ENCODE data around the gene SRSF8.
"Not testable (repeated sequence)": the region's sequence is repeated elsewhere in the genome, so short reads cannot be mapped to it uniquely, and the experiment has no call there.

The SRSF8 gene

GRCh38 chr11:95095858-95096587 is 29.3 kb downstream of the SRSF8 start:
- DNase-seq (ENCODE audit: low read depth, low spot score) = no peak

- no peak for DNase-seq (ENCODE audit: low read depth, low spot score)
Measured at GRCh38 chr11:95097209-95097608, 30.5 kb downstream of the SRSF8 start.

- DNase-seq (ENCODE audit: low read depth, low spot score) = no peak
Measured at GRCh38 chr11:95098826-95099225, 32.1 kb downstream of the SRSF8 start.

GRCh38 chr11:95100191-95100648 is 33.5 kb downstream of the SRSF8 start:
- DNase-seq (ENCODE audit: low read depth, low spot score) = no peak

DNA sequence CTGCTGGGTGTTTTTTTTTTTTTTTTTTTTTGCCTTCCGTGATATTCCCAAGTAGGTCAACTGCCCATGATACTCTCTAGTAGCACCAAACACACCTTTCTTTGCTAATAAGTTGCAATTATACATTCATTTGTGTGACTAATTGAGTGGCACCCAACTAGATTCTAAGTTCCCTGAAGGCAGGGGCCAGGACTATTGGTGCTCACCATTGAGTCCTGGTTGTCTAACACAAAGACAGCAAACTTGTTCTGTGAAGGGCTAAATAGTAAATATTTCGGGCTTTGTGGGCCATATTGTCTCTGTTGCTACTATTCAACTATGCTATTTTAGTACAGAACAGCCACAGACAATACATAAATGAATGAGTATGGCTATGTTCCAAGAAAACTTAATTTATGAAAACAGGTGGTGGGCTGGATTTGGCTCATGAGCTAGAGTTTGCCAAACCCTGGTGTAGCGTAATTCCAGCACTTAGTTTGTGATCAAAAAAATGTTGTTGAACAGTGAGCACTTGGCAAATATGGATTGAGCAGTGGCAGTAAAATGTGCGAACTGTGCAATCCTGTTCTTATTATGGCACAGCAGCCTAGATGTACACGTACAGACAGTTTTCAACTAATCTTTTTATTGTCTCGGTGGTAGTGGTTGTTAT is 34.3 kb downstream of the SRSF8 start:
- no peak for DNase-seq (ENCODE audit: low read depth, low spot score)

- DNase-seq (ENCODE audit: low read depth, low spot score) = no peak
Measured at GRCh38 chr11:95101935-95102334, 35.2 kb downstream of the SRSF8 start.

DNA sequence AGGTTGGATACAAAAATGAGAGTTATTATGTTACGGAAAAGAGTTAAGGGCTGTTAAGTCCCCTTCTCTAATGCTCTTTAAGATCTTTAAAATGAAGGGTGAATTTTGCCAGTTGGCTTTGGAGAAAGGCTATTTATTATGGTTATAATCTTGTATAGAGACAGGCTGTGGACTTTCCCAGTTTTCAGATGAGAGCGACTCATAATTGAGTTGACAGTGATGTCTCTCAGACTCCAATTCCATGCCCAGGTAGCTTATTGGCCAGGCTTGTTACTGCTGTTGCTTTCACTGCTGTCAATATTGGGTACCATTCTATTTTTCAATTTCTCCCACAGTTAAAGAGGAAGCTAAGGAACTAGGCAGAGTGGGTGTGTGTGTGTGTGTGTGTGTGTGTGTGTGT is 36.0 kb downstream of the SRSF8 start:
- DNase-seq (ENCODE audit: low read depth, low spot score) = no peak

DNA sequence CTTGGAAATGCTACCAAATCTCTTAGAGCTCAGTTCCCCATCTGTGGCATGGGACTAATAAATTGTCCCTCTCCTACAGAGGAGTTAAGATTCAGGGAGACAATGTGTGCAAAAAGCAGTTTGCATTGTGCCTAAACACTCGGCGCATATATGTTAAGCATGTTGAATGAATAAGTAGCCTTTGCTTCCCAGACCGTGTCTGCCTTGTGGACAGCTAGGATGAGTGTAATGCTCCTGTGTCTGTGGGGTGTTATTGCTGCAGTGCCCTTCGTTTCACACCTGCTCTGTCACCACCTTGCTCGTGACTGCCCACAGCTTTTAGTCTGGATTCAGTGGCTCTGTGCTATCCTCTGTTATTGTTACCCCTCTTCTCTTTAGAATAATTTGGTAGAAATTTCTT is 37.0 kb downstream of the SRSF8 start:
- DNase-seq (ENCODE audit: low read depth, low spot score) = no peak

GRCh38 chr11:95104121-95104830 is 37.6 kb downstream of the SRSF8 start:
- DNase-seq (ENCODE audit: low read depth, low spot score) = no peak

GRCh38 chr11:95104856-95105255 is 38.1 kb downstream of the SRSF8 start:
- no peak for DNase-seq (ENCODE audit: low read depth, low spot score)

- peak; percentile 33 for DNase-seq (ENCODE audit: low read depth, low spot score)
Measured at GRCh38 chr11:95108159-95108611, 41.5 kb downstream of the SRSF8 start.

GRCh38 chr11:95108671-95109551 is 42.2 kb downstream of the SRSF8 start:
- peak; percentile 60 for DNase-seq (ENCODE audit: low read depth, low spot score)

DNA sequence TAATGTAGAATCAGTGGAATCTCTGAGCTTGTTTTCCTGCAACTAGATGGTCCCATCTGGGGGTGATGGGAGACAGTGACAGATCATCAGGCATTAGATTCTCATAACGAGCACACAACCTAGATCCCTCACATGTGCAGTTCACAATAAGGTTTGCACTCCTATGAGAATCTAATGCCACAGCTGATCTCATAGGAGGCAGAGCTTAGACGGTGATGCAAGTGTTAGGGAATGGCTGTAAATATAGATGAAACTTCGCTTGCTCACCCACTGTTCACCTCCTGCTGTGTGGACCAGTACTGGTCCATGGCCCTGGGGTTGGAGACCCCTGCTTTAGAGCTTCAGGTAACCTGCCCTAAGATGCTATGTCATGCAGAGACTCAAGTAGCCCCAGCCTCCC is 44.8 kb downstream of the SRSF8 start:
- not testable (repeated sequence) for DNase-seq (ENCODE audit: low read depth, low spot score)

GRCh38 chr11:95111923-95112540 is 45.3 kb downstream of the SRSF8 start:
- DNase-seq (ENCODE audit: low read depth, low spot score) = no peak

- DNase-seq (ENCODE audit: low read depth, low spot score) = no peak
Measured at GRCh38 chr11:95115597-95115996, 48.9 kb downstream of the SRSF8 start.

DNA sequence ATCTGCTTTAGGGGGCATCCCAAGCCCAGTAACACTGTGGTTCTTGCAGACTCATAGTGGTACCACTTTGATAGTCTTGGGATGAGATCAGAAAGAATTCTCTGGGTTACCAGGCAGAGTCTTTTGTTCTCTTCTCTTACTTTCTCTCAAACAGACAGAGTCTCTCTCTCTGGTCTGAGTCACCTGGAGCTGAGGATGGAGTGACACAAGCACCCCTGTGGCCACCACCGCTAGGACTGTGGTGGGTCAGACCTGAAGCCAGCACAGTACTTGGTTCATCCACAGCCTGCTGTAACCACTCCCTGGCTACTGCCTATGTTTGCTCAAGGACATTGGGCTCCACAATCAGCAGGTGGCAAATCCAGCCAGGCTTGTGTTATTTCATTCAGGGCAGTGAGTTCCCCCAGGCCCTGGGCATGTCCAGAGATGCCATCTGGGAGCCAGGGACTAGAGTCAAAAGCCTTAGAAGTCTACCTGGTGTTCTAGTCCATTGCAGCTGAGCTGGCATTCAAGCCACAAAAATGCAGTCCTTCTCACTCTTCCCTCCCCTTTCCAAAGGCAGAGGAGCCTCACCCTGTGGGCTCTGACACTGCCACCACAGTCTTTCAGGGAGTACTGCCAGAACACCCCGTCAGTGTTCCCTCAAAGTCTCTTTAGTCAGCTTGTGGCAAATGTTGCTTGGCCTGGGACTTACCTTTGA is 52.8 kb downstream of the SRSF8 start:
- no peak for DNase-seq (ENCODE audit: low read depth, low spot score)

Data from smooth muscle cell of the brain vasculature (primary cell).